Chondrocyte (in vitro differentiated cells): ENCODE results near the gene GABPB2. TPM values are rescaled to one million over a fixed set of nuclear protein-coding genes. Genes with fewer than 3 reads are reported as not detected.

Experiments used
- DNase-seq: peaks from one replicate; pipeline ENCODE4 v3.0.0; 2021; ENCODE audit warnings: mixed read lengths, low spot score
- H3K27ac Mint-ChIP-seq: one replicate; pipeline ENCODE4 v1.8.0; 2021; ENCODE audit warnings: mild to moderate bottlenecking, moderate library complexity, mixed read lengths; ENCODE audit not compliant: unreplicated experiment
- H3K27me3 Mint-ChIP-seq: 2 replicates; pipeline ENCODE4 v1.8.0; 2021; ENCODE audit warnings: low read depth, mixed read lengths
- H3K36me3 Mint-ChIP-seq: 2 replicates; pipeline ENCODE4 v1.8.0; 2021; ENCODE audit warnings: low read depth, mixed read lengths
- H3K4me1 Mint-ChIP-seq: 2 replicates; pipeline ENCODE4 v1.8.0; 2021; ENCODE audit warnings: low read depth, mild to moderate bottlenecking, mixed read lengths
- H3K4me3 Mint-ChIP-seq: one replicate; pipeline ENCODE4 v1.8.0; 2021; ENCODE audit warnings: mild to moderate bottlenecking, moderate library complexity, mixed read lengths; ENCODE audit not compliant: unreplicated experiment
- H3K9me3 Mint-ChIP-seq: 2 replicates; pipeline ENCODE4 v1.8.0; 2021; ENCODE audit warnings: low read depth, mixed read lengths
- CTCF ChIP-seq: fragments of 200-600 bp; sonication (generic); IDR thresholded peaks from 2 replicates; pipeline ENCODE4 v1.5.0; 2021; ENCODE audit warnings: antibody characterized with exemption, mild to moderate bottlenecking, moderate library complexity
- total RNA-seq: library from RNA; stranded (reverse); gene quantifications from 3 replicates; pipeline ENCODE4 v1.2.1, GENCODE V29; 2021

The GABPB2 gene
- total RNA-seq, 1 donor from 2014 or later, result 8.2 TPM

GRCh38 chr1:151036356-151036755 is 34.2 kb upstream of the GABPB2 start, which contains the start of gene BNIPL:
BNIPL (plus strand) TSS chr1:151036586; CDS start chr1:151036726, 140 bp downstream.
- Mint-ChIP-seq H3K9me3 (no peaks in the 10 kb centered on the region), H3K27me3 (no peaks in the 10 kb centered on the region), H3K4me1 (no peaks in the 10 kb centered on the region), H3K4me3 (no peak within 1 kb of the TSS), H3K36me3 (peaks cover 18% of the 10 kb centered on the region), H3K27ac (peak within 1 kb of the TSS; percentile 36)
- no peak for DNase-seq
- no peak for TF ChIP-seq CTCF

GRCh38 chr1:151037032-151037431 is 33.5 kb upstream of the GABPB2 start:
- no peak overlapping the region for H3K27ac Mint-ChIP-seq
- H3K4me1 Mint-ChIP-seq, result no peaks in the 10 kb centered on the region
- H3K9me3 Mint-ChIP-seq, result no peaks in the 10 kb centered on the region
- no peak for DNase-seq
- no peak for TF ChIP-seq CTCF
- no peaks in the 10 kb centered on the region for H3K27me3 Mint-ChIP-seq
- no peak overlapping the region for H3K4me3 Mint-ChIP-seq
- peaks cover 18% of the 10 kb centered on the region for H3K36me3 Mint-ChIP-seq

- no peaks in the 10 kb centered on the region for H3K4me1 Mint-ChIP-seq
- H3K4me3 Mint-ChIP-seq, result no peak overlapping the region
- H3K27ac Mint-ChIP-seq, result no peak overlapping the region
- peaks cover 14% of the 10 kb centered on the region for H3K36me3 Mint-ChIP-seq
- no peaks in the 10 kb centered on the region for H3K9me3 Mint-ChIP-seq
- DNase-seq, result no peak
- no peak for TF ChIP-seq CTCF
- no peaks in the 10 kb centered on the region for H3K27me3 Mint-ChIP-seq
These were observed 31.0 kb upstream of the GABPB2 start for GRCh38 chr1:151039521-151039920.

GRCh38 chr1:151043163-151043562 is 27.4 kb upstream of the GABPB2 start:
- H3K4me1 Mint-ChIP-seq, result peaks cover 4% of the 10 kb centered on the region
- TF ChIP-seq CTCF, result no peak
- H3K27me3 Mint-ChIP-seq, result no peaks in the 10 kb centered on the region
- H3K4me3 Mint-ChIP-seq, result no peak overlapping the region
- DNase-seq, result no peak
- H3K36me3 Mint-ChIP-seq, result peaks cover 8% of the 10 kb centered on the region
- H3K9me3 Mint-ChIP-seq, result no peaks in the 10 kb centered on the region
- no peak overlapping the region for H3K27ac Mint-ChIP-seq

- H3K36me3 Mint-ChIP-seq, result peaks cover 11% of the 10 kb centered on the region
- peak within 1 kb of the TSS; percentile 95 for H3K27ac Mint-ChIP-seq
- no peak for TF ChIP-seq CTCF
- H3K4me3 Mint-ChIP-seq, result peak within 1 kb of the TSS; percentile 93
- DNase-seq, result no peak
- no peaks in the 10 kb centered on the region for H3K27me3 Mint-ChIP-seq
- H3K9me3 Mint-ChIP-seq, result no peaks in the 10 kb centered on the region
- H3K4me1 Mint-ChIP-seq, result peaks cover 26% of the 10 kb centered on the region
These were observed 23.0 kb upstream of the GABPB2 start, which contains the start of gene C1orf56 for GRCh38 chr1:151047591-151047924. C1orf56 (plus strand) TSS chr1:151047751; CDS start chr1:151047848, 97 bp downstream.
